Suppressor macrophage treated with lipopolysaccharide for 1 hour (primary cell): ENCODE data around the gene RNF40.

Experiments used
- DNase-seq, 3 donors: peaks; one replicate each; pipeline ENCODE4 v3.0.0-alpha.2; 2020 to 2022

RNF40 gene

DNA sequence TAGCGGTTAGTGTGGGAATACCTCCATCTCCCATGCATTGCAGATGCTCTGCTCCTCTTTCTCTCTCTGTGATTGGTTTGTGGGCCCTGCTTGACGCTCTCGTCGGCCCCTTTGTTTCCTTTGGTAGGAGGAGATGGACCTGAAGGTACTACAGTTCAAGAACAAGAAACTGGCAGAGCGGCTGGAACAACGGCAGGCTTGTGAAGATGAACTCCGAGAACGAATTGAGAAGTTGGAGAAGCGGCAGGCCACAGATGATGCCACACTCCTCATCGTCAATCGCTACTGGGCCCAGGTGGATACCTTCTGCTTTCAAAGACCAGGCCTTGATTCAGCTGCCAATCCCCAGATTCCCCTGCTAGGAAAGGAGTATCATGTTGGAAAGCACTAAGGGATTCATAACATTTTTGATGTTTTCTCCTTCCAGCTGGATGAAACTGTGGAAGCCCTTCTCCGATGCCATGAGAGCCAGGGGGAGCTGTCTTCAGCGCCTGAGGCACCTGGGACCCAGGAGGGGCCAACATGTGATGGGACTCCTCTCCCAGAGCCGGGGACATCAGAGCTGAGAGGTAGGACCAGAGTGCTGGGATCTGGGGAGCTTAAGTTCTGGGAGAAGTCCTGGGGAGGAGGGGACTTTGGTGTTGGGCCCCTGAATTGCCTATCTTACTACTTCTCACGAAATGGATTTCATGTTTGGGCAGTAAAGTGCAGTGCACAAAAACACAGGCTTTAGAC lies 1.0 kb downstream of the RNF40 start:
- DNase-seq, result no peak

DNA sequence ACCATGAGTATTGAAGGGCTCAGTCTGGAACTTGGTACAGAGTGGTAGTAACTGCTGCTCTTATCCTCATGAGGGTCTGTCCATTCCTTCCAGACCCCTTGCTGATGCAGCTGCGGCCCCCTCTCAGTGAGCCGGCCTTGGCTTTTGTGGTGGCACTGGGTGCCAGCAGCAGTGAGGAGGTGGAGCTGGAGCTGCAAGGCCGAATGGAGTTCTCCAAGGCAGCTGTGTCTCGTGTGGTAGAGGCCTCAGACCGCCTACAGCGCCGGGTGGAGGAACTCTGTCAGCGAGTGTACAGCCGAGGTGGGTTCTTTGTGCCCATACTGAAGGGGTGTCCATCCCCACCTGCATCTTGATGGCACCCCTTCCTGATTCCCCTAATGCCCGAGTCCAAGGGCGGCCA lies 2.0 kb downstream of the RNF40 start:
- no peak for DNase-seq

DNA sequence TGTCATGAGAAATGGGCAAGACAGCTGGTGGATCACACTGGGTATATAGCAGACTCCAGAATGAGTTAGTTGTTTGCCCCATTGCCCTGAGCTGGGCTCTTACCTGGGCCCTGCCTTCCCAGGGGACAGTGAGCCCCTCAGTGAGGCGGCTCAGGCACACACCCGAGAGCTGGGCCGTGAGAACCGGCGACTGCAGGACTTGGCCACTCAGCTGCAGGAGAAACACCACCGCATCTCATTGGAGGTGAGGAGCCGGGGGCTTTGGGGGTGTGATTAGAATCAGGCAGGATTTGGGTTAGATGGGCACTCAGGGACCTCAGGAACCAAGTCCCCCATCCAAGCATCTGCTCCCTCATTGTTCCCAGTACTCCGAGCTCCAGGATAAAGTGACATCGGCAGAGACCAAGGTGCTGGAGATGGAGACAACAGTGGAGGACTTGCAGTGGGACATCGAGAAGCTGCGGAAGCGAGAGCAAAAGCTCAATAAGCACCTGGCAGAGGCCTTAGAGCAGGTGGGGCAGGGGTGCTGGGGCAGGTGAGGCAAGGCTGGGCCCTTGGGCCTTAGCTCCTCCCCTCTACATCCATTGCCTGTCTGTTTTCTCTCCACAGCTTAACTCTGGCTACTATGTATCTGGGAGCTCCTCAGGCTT lies 2.8 kb downstream of the RNF40 start:
- DNase-seq, result no peak

DNA sequence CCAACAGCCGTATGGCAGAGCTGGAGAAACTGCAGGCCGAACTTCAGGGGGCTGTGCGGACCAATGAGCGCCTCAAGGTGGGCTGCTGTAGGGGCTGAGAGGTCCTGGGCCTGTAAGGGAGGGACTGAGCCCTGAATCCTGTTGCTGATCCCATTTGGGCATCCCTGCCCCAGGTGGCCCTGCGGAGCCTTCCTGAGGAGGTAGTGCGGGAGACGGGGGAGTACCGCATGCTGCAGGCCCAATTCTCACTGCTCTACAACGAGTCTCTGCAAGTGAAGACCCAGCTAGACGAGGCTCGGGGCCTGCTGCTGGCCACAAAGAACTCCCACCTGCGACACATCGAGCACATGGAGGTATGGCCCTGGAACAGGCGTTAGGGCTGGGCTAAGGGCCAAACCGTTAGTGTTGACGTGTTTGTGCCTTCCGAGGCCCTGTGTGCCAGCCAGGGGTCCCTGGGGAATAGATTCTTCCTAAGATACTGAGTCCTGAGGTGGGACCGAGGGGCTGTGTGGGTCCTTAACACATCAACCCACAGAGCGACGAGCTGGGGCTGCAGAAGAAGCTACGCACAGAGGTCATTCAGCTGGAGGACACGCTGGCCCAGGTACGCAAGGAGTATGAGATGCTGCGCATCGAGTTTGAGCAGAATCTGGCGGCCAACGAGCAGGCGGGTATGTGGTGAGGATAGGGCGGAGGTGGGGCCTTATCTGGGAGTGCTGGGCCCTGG lies 4.2 kb downstream of the RNF40 start:
- no peak for DNase-seq

DNA sequence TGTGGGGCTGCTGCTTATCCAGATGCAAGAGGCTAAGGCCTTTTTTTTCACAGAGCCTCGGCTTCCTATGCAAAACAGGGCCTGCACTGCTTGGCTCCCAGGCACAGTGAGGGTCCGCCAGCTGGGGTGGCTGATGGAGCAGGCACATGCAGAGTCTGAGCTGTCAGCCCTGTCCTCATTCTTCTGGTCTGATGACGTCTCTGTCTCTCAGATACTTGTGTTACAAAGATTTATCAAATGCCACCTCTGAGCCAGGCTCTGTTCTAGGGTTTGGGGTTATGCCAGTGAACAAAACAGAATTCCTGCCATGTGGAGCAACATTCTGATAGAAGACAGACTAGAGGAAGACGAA lies 4.8 kb downstream of the RNF40 start:
- DNase-seq, result no peak

DNA sequence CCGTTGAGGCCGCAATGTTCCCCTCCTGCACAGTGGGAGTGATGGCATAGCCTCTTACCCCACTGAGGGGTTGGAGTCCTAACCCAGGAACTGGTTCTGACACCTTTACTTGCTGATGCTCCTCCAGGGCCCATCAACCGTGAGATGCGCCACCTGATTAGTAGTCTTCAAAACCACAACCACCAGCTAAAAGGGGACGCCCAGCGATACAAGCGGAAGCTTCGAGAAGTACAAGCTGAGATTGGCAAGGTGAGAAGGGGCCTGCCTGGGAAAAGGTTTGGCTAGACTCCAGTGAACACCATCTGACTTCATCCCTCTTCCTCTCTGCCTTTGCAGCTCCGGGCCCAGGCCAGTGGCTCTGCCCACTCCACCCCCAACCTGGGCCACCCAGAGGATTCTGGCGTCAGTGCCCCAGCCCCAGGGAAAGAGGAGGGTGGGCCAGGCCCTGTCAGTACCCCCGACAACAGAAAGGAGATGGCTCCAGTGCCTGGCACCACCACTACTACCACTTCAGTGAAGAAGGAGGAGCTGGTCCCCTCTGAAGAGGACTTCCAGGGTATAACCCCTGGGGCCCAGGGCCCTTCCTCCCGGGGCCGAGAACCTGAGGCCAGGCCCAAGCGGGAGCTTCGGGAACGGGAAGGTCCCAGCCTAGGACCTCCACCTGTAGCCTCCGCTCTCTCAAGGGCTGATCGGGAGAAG lies 5.8 kb downstream of the RNF40 start:
- DNase-seq, result no peak

DNA sequence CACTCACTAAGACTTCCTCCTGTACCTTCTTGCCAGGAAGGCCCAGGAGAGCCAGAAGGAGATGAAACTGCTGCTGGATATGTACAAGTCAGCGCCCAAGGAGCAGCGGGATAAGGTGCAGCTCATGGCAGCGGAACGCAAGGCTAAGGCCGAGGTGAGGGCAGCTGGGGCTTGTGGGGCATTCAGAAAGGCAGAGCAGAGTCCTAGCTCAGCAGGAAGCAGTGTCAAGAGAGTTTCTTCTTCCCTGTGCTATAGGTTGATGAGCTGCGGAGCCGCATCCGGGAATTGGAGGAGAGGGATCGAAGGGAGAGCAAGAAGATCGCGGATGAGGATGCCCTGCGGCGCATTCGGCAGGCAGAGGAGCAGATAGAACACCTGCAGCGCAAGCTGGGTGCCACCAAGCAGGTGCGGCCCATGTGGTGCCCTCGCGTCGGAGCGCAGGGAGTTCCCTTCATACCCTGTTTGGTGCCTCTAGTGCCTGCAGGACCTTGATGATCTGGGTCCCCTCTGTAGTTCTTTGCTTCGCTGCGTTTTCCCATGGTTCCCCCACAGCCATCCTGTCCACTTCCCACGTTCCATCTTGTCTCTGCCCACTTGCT lies 6.6 kb downstream of the RNF40 start:
- DNase-seq, result no peak

DNA sequence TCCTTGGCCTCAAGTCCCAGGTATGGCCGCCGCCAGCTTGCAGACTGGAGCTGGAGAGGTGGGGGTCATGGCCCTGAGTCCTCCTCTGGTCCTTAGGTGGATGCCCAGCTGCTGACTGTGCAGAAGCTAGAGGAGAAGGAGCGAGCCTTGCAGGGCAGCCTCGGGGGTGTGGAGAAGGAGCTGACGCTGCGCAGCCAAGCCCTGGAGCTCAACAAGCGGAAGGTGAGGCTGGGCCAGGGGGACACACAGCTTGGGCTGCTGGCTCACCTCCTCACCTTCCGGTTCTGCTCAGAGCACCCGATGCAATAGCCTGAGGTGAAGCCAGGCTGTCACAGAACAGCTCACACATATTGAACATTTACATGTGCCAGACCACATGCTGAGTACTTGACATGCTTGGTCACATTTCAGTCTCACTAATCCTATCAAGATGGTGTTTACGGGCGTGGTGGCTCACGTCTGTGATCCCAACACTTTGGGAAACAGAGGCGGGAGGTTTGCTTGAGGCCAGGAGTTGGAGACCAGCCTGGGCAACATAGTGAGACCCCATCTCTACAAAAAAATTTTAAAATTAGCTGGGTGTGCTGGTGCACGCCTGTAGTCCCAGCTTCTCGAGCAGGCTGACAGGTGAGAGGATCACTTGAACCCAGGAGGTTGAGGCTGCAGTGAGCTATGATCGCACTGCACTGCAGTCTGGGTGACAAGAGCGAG lies 7.4 kb downstream of the RNF40 start:
- DNase-seq, result no peak

DNA sequence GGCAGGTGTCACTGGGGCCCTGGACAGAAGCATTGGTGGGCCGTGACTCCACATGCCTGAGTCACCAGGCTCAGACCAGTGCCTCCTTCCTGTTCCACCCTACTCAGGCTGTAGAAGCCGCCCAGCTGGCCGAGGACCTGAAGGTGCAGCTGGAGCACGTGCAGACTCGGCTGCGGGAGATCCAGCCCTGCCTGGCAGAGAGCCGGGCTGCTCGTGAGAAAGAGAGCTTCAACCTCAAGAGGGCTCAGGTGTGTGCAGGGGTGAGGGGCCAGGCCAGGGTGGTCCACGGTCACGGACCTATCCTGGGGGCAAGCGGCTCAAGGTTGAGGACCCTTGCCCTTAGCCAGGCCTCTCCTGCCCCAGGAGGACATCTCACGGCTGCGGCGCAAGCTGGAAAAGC lies 9.6 kb downstream of the RNF40 start:
- no peak for DNase-seq

DNA sequence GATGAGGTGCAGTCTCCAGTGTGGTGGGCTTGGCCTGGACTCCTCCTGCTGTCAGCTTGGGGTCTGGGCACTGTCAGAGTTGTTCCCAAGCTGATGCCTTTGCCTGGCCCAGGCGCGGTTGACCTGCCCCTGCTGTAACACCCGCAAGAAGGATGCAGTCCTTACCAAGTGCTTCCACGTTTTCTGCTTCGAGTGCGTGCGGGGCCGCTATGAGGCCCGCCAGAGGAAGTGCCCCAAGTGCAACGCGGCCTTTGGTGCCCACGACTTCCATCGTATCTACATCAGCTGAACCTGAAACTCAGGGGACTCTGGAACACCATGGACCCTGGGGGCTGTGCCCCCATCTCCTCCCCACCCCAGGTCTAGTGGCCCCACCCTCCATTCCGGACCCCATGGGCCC lies 11.7 kb downstream of the RNF40 start:
- DNase-seq, result no peak

DNA sequence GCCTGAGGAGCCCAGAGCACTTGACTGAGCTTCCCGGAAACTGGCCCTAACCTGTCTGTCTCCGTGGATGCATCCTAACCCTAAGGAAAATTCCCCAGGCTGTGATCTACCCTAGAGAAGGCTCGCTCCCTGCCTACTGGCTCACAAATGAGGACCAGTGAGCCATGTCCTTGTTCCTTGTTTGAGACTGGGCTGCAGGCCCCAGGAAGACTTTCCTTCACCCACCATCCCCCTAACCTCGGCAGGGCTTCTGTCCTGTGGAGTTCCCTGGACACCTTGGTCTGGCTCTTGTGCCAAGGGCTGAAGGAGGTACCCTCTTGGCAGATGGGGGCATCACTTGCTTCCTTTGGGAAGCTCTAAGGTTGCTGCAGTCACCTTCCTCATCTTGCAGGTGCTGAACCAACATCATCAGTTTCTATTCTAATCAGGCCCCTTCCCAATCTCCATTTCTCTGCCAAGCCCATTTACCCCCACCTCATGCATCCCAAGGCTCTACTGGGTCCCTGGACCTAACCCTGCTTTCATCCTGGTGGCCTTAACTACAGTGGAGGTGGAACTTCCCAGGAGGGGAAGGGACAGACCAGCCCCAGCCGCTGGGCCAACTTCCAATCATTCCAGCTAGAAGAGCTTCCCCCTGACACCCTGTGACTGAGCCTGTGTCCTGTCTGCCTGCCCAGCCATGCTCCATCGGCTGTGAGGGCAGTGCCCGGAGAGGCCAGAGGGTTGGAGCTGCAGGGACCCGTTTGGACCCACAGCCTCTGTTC lies 12.4 kb downstream of the RNF40 start:
- DNase-seq, result peak in 1 of 3 donors; percentile 13

DNA sequence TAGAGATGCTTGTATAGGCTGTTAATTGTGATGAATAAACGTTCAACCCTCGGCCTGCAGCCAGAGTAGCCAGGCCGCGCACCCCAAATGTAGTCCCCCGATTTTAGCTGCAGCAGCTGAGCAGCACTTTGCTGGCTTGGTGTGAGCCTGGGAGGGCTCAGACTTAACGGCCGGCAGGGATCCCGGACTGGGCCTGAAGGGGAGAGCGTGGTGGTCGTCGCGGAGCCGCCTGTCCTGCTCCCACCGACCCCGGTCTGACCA lies 12.9 kb downstream of the RNF40 start:
- no peak for DNase-seq

DNA sequence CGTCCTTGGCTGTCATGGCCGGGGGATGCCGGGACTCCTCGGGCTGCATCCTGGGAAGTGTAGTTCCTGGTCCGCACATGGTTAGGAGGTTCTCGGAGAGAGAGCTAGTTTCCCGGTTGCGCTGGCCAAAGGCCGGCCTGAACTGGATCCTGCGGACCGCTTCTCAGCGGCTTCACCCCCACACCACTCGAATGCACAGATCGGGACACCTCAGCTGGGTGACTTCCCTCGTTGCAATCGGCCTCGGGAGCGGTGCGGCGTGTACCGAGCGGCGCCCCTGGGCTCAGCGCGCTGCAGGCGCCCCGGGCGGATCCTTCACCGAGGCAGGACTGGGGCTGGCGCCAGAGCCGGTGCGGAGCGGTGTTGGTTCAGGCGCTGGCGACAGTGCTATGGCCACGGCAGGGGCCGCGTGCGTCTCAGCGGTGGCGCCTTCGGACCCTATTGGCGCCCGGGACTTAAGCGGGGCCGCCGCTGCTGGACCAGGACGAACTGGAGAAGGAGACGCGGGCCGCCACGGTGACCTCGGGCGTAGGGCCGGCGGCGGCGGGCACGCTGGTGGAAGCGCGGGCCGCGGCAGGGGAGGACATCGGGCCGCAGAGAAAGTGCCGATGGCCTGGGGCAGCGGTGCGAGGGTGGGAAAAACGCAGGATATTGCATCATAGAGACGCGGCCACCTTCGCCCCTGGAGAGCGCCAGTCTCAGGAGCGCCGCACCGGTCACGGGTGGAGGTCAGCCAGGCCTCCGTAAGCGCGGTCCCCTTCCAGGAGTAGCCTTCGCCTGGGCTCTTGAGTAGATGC lies 13.5 kb downstream of the RNF40 start:
- peak; percentile 70 to 80 (median 75) for DNase-seq

DNA sequence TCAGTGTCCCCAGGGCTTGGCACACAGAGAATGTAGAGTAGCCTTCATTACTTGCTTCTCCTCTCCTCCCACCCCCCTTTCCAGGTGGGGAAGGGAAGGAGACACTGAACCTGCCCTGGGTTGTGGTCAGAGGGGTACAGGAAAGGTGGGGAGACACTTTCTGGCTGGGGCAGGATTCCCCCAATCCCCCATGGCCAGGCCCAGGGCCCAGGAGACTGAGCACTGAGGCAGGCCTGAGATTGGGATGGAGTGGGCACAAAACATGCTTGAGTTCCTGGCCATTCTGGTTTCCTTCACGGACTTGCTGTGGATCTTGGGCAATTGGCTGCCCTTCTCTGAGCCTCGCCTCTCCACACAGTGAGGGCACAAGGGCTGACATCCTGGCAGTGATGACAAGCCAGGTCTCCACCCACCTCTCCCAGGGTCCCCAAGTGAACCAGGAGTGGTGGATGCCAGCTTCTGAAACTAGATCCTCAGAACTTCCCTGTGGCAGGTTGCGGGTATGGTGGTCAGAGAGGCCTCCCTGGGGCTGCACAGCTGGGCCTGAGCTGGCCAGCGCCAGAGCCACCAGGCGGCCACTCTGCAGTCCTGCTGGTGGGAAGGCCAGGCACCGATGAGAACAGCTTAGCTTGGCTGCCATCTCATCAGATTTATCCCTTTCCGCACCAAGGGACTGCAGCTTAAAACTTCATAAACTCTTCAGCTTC lies 15.6 kb downstream of the RNF40 start:
- DNase-seq, result no peak

DNA sequence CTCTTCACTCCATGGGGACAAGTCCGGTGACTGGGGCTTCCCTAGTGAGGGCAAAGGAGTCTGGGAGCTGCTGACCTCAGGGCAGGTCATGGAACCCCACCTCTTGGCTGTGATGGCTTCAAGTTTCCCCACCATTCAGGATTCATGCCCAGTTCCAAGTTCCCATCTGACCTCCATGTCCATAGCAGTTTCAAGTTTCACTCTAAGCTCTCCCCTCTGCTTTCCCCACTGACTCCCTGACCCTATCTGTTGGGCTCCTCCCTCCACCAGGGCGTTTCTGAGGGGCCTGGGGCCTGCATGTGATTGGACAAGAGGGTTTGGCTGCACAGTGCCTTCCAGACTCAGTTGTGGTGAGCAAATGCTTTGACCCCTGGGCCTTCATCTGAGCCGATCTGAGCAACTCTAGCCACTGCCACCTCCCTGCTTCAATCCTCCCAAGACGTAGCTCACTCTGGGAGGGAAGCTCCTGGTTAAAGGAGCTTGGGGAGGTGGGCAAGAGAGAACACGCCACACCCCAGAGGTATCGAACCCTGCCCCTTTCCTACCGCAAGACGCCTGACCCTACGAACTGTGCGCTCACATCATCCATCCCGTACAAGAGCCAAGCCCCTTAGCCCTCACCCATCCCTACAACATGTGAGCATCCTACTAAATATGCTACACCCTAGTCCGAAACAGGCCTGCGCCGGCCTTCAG lies 16.6 kb downstream of the RNF40 start:
- DNase-seq, result no peak

DNA sequence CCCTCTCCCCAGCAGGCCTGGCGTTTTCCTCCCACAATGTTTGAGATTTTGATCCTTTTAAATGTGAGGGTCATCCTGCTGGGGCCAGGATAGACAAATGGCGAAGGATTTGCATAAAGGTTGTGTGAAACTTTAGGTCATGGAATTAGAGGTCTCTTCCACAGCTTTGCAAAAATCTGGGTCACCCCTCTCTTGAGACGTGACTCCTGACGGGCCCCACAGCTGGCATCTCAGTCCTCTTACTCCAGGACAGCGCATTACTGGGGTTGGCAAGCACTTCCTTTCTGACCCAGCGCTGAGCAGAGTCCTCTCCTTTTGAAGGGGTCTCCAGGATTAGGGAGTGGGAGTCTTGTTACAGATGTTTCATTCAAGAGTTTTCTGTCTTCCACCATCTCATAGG lies 17.5 kb downstream of the RNF40 start:
- DNase-seq, result no peak

DNA sequence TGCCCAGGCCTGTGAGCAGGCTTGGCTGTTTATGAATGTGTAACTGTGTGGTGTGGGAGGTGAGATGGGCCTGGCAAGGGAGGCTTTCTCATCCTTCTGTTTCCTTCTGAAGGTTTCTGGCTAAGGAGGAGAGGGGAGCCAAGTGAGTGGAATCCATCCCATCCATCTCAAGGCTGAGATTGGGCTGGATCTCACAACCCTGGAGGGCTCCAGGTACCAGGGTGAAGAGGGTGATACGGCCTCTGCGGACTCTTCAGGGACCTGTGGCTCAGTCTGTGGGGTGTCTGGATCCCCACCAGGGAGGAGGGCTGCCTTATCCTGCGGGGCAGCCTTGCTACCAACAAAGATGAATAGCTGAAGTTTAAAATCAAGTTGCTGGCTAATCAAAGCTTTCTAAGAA lies 17.9 kb downstream of the RNF40 start:
- no peak for DNase-seq

DNA sequence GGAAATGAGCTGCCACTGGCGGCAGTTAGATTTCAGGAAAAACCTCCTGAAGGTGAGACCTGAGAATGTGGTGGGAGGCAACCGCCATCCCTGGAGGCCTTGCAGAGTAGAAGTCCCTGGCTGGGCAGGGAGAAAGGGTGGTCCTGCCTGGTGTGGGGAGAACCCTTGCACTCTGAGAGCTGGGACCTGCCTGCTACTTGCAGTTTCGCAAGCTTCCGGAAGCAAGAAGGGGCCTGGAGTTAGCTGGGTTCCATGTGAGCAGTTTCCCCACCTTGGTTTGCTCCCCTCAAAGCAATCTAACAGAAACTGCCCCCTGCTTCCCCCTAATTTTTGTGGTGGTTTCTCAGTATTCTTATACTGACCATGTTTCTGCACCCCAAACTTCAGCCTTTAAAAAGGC lies 18.4 kb downstream of the RNF40 start:
- DNase-seq, result peak in 1 of 3 donors; percentile 11

DNA sequence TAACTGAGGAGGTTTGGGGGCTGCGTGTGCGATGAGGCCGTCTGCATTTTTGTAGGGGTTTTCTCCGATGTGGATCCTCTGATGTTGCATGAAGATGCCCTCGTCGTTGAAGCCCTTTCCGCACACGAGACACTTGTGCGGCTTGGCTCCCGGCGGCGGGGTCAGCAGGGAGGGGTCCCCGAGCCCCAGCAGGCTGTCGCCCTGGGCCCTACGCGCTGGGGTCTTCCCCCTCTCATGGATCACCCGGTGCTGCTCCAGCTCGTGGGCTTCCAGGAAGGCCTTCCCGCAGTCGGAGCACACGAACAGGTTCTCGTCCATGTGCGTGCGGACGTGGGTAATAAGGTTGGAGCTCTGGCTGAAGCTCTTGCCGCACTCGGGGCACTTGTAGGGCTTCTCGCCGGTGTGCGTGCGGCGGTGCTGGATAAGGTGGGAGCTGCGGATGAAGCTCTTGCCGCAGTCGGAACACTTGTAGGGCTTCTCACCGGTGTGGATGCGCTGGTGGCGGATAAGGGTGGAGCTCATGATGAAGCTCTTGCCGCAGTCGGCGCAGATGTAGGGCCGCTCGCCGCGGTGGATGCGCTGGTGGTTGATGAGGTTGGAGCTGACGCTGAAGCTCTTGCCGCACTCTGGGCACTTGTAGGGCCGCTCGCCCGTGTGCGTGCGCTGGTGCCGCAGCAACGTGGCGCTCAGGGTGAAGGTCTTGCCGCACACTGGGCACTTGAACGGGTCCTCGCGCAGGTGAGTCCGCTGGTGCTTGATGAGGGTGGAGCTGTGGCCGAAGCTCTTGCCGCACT lies 20.6 kb downstream of the RNF40 start:
- DNase-seq, result no peak
